Jurkat, Clone E6-1 (cell line): ENCODE results near the gene NDUFB7.

ENCODE experiments used
- DNase-seq: peaks from one replicate; pipeline ENCODE4 v3.0.0-alpha.2; 2011; ENCODE audit warnings: low read depth, low spot score
- H3K4me3 ChIP-seq: 2 replicates; pipeline ENCODE4 v1.5.1; 2011; ENCODE audit warnings: mild to moderate bottlenecking, low read length, control low read depth, moderate library complexity

The NDUFB7 gene

GRCh38 chr19:14530005-14530348 is 41.9 kb downstream of the NDUFB7 start:
- no peak for DNase-seq
- peak overlapping the region; percentile 98 for H3K4me3 ChIP-seq

GRCh38 chr19:14529254-14530004 is 42.4 kb downstream of the NDUFB7 start, which contains the start of gene TECR:
Gene TECR, plus strand, starts transcription at chr19:14529594. Its CDS starts 103 bp downstream, at chr19:14529697.
- H3K4me3 ChIP-seq: peak within 1 kb of the TSS; percentile 98
- peak; percentile 100 for DNase-seq

- DNase-seq: no peak
- H3K4me3 ChIP-seq: peak overlapping the region; percentile 63
Observed at GRCh38 chr19:14528419-14529253, 43.2 kb downstream of the NDUFB7 start.

GRCh38 chr19:14526423-14526822 is 45.4 kb downstream of the NDUFB7 start:
- H3K4me3 ChIP-seq: no peak overlapping the region
- no peak for DNase-seq

- no peak for DNase-seq
- no peak overlapping the region for H3K4me3 ChIP-seq
Observed at GRCh38 chr19:14525729-14526128, 46.1 kb downstream of the NDUFB7 start.

- DNase-seq: no peak
- H3K4me3 ChIP-seq: no peak overlapping the region
Observed at GRCh38 chr19:14520543-14520942, 51.3 kb downstream of the NDUFB7 start.

GRCh38 chr19:14519860-14520407 is 51.9 kb downstream of the NDUFB7 start:
- no peak overlapping the region for H3K4me3 ChIP-seq
- peak; percentile 46 for DNase-seq

- peak overlapping the region; percentile 64 for H3K4me3 ChIP-seq
- DNase-seq: no peak
Observed at GRCh38 chr19:14519245-14519859, 52.5 kb downstream of the NDUFB7 start.

- H3K4me3 ChIP-seq: peak within 1 kb of the TSS; percentile 91
- DNase-seq: no peak
Observed at GRCh38 chr19:14517840-14518505, 53.9 kb downstream of the NDUFB7 start, which contains the start of gene DNAJB1. Gene DNAJB1, minus strand, starts transcription at chr19:14518397. Its CDS starts 48 bp downstream, at chr19:14518349.

GRCh38 chr19:14517446-14517839 is 54.4 kb downstream of the NDUFB7 start:
- no peak for DNase-seq
- H3K4me3 ChIP-seq: peak overlapping the region; percentile 91

GRCh38 chr19:14516746-14517438 is 55.0 kb downstream of the NDUFB7 start:
- peak overlapping the region; percentile 91 for H3K4me3 ChIP-seq
- DNase-seq: no peak
